Subcutaneous adipose tissue (tissue), 4 donors: ENCODE measurements around the gene ARHGAP42. TPM values are rescaled to one million over a fixed set of nuclear protein-coding genes. Genes with fewer than 3 reads are reported as not detected.

Experiments used
- total RNA-seq, 4 donors: library from RNA; depleted of rRNA; stranded (reverse); fragments of >200 nt; gene quantifications; one replicate each; pipeline ENCODE4 v1.1.0, GENCODE V29; 2016
- TF ChIP-seq, protein P1 (sequence below): fragments of 450-650 bp; IDR thresholded peaks from one replicate; pipeline ENCODE4 v1.5.1; 2016; ENCODE audit warnings: low read depth, mild to moderate bottlenecking, control low read depth, antibody characterized with exemption, moderate library complexity

The ARHGAP42 gene
- total RNA-seq, 4 donors from 2014 or later: 15.3 to 31.5 (median 30.5) TPM

GRCh38 chr11:100753172-100753543, 66.1 kb downstream of the ARHGAP42 start:
- TF ChIP-seq, protein P1, sequence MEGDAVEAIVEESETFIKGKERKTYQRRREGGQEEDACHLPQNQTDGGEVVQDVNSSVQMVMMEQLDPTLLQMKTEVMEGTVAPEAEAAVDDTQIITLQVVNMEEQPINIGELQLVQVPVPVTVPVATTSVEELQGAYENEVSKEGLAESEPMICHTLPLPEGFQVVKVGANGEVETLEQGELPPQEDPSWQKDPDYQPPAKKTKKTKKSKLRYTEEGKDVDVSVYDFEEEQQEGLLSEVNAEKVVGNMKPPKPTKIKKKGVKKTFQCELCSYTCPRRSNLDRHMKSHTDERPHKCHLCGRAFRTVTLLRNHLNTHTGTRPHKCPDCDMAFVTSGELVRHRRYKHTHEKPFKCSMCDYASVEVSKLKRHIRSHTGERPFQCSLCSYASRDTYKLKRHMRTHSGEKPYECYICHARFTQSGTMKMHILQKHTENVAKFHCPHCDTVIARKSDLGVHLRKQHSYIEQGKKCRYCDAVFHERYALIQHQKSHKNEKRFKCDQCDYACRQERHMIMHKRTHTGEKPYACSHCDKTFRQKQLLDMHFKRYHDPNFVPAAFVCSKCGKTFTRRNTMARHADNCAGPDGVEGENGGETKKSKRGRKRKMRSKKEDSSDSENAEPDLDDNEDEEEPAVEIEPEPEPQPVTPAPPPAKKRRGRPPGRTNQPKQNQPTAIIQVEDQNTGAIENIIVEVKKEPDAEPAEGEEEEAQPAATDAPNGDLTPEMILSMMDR: no peak

DNA sequence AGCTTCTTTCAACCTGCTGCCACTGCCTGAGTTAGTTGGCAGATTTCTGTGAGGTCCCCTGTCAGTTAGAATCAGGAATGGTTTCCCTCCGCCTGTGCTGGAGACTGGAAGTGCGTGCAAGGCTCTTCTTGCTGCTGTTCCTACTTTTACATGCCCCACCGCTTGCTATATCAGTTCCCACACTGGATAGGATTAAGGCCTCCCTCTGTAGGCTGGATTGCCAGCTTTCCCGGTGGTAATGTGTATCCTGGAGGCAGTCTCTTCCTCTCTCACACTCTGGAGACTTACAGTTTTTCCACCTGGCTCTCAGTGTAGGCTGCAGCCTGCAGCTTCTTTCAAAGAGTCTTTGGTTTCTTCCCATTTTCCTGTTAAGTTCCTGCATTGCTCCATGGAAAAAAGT, 66.5 kb downstream of the ARHGAP42 start:
- TF ChIP-seq, protein P1: no peak

GRCh38 chr11:100756559-100756958, 69.5 kb downstream of the ARHGAP42 start:
- TF ChIP-seq, protein P1: no peak

GRCh38 chr11:100757646-100758045, 70.6 kb downstream of the ARHGAP42 start:
- TF ChIP-seq, protein P1: no peak

DNA sequence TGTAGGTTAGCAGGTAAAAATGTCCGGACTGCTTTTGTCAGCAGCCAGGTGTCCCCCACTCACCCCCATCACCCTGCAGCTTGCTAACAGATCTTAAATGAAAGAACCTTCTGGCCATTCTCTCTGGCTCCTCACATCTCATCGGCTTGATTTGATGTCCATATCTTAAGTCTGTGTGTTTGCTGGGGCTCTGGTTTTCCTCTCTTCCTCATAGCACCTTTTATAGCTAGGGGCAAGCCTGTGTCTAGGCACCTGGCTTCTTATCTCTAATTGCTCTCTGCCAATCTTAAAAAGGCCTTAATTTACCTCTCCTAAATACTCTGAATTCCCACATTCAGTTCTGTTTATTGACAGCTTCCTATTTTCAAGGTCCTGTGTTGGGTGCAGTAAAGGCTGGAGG, 72.0 kb downstream of the ARHGAP42 start:
- TF ChIP-seq, protein P1: no peak

DNA sequence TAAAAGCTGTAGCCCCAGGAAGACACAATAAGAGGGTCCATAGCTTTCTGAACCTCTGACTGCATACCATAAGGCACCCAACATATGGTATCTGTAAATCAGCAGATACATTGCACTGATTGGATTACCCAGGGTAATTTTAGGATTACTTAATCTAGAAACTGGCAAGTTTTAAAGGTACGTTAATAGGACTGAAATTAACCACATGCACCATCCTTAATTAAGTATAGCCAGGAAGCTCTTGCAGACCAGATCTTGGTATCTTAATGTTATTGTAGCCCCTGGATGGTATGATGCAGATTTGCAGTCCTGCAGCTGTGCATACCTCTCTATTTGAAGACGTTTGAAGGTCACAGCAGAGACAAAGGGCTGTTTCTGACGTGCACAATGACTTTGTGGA, 72.8 kb downstream of the ARHGAP42 start:
- TF ChIP-seq, protein P1: no peak

GRCh38 chr11:100760744-100761143, 73.7 kb downstream of the ARHGAP42 start:
- TF ChIP-seq, protein P1: no peak
